H9 (cell line): ENCODE results near the gene LUZP1. TPM values are rescaled to one million over a fixed set of nuclear protein-coding genes. Genes with fewer than 3 reads are reported as not detected.
A peak's percentile ranks its signal among the peaks of the same experiment; 100 is the strongest.

Source experiments
- DNase-seq: peaks from one replicate; pipeline ENCODE4 v3.0.0-alpha.2; 2017
- H2AFZ ChIP-seq: one replicate; pipeline ENCODE4 v1.6.1; 2013; ENCODE audit warnings: mild to moderate bottlenecking, low read length, control low read depth, moderate library complexity
- H2AK5ac ChIP-seq: 2 replicates; pipeline ENCODE4 v1.6.1; 2013; ENCODE audit warnings: low read length, control low read depth, mixed read lengths; ENCODE audit not compliant: insufficient read length
- H2BK120ac ChIP-seq: one replicate; pipeline ENCODE4 v1.6.1; 2013; ENCODE audit warnings: low read depth, mild to moderate bottlenecking, low read length, control low read depth, inconsistent platforms; ENCODE audit not compliant: poor library complexity, severe bottlenecking
- H2BK12ac ChIP-seq: 2 replicates; pipeline ENCODE4 v1.6.1; 2013; ENCODE audit warnings: low read length, control low read depth, mixed read lengths, low read depth; ENCODE audit not compliant: insufficient read length
- H2BK15ac ChIP-seq: 2 replicates; pipeline ENCODE4 v1.6.1; 2013; ENCODE audit warnings: low read depth, low read length, control low read depth
- H2BK20ac ChIP-seq: one replicate; pipeline ENCODE4 v1.6.1; 2013; ENCODE audit warnings: low read depth, mild to moderate bottlenecking, low read length, control low read depth, inconsistent platforms; ENCODE audit not compliant: poor library complexity, severe bottlenecking
- H2BK5ac ChIP-seq: 2 replicates; pipeline ENCODE4 v1.6.1; 2013; ENCODE audit warnings: low read length, control low read depth, mixed read lengths; ENCODE audit not compliant: insufficient read length
- H3K14ac ChIP-seq: 2 replicates; pipeline ENCODE4 v1.6.1; 2013; ENCODE audit warnings: low read length, control low read depth; ENCODE audit not compliant: insufficient read depth
- H3K18ac ChIP-seq: 2 replicates; pipeline ENCODE4 v1.6.1; 2013; ENCODE audit warnings: low read depth, mild to moderate bottlenecking, mixed read lengths, low read length, control low read depth; ENCODE audit not compliant: insufficient read length
- H3K23ac ChIP-seq: 2 replicates; pipeline ENCODE4 v1.6.1; 2013; ENCODE audit warnings: low read length, control low read depth, mixed read lengths, low read depth; ENCODE audit not compliant: insufficient read length
- H3K23me2 ChIP-seq: 2 replicates; pipeline ENCODE4 v1.6.1; 2013; ENCODE audit warnings: low read depth, mild to moderate bottlenecking, mixed read lengths, low read length, control low read depth; ENCODE audit not compliant: insufficient read length, poor library complexity, severe bottlenecking
- H3K27ac ChIP-seq: 2 replicates; pipeline ENCODE4 v1.5.1; 2013; ENCODE audit warnings: low read length, control low read depth, mixed read lengths, low read depth; ENCODE audit not compliant: insufficient read length
- H3K27me3 ChIP-seq: 2 replicates; pipeline ENCODE4 v1.6.1; 2013; ENCODE audit warnings: low read length, control low read depth, inconsistent platforms; ENCODE audit not compliant: insufficient read depth
- H3K4ac ChIP-seq: 2 replicates; pipeline ENCODE4 v1.6.1; 2013; ENCODE audit warnings: low read depth, mild to moderate bottlenecking, control low read depth, inconsistent platforms, low read length, moderate library complexity
- H3K4me1 ChIP-seq: 2 replicates; pipeline ENCODE4 v1.6.1; 2013; ENCODE audit warnings: low read length, control low read depth, inconsistent platforms; ENCODE audit not compliant: insufficient read depth
- H3K4me2 ChIP-seq: 2 replicates; pipeline ENCODE4 v1.6.1; 2013; ENCODE audit warnings: low read length, control low read depth, mixed read lengths; ENCODE audit not compliant: insufficient read length, insufficient read depth
- H3K56ac ChIP-seq: 2 replicates; pipeline ENCODE4 v1.6.1; 2013; ENCODE audit warnings: low read depth, mild to moderate bottlenecking, mixed read lengths, low read length, control low read depth; ENCODE audit not compliant: insufficient read length
- H3K79me1 ChIP-seq: 2 replicates; pipeline ENCODE4 v1.6.1; 2013; ENCODE audit warnings: low read depth, mild to moderate bottlenecking, moderate library complexity, low read length, control low read depth, inconsistent platforms; ENCODE audit not compliant: insufficient read depth, poor library complexity, severe bottlenecking
- H3K79me2 ChIP-seq: 2 replicates; pipeline ENCODE4 v1.6.1; 2013; ENCODE audit warnings: low read length, control low read depth, inconsistent platforms; ENCODE audit not compliant: insufficient read depth
- H3K9ac ChIP-seq: 2 replicates; pipeline ENCODE4 v1.6.1; 2013; ENCODE audit warnings: low read length, control low read depth, mixed read lengths; ENCODE audit not compliant: insufficient read length; ENCODE audit errors: extremely low read depth
- H3K9me3 ChIP-seq: one replicate; pipeline ENCODE4 v1.6.1; 2013; ENCODE audit warnings: low read depth, low read length, inconsistent platforms; ENCODE audit not compliant: control insufficient read depth
- H3T11ph ChIP-seq: one replicate; pipeline ENCODE4 v1.6.1; 2013; ENCODE audit warnings: mild to moderate bottlenecking, low read length, control low read depth, inconsistent platforms
- H4K20me1 ChIP-seq: one replicate; pipeline ENCODE4 v1.6.1; 2013; ENCODE audit not compliant: control insufficient read depth, insufficient read length, insufficient read depth
- H4K5ac ChIP-seq: 2 replicates; pipeline ENCODE4 v1.6.1; 2013; ENCODE audit warnings: low read depth, mild to moderate bottlenecking, mixed read lengths, low read length, control low read depth; ENCODE audit not compliant: insufficient read length
- H4K8ac ChIP-seq: replicated peaks from 2 replicates; pipeline ENCODE4 v1.6.1; 2013; ENCODE audit warnings: low read length, control low read depth, mixed read lengths, low read depth; ENCODE audit not compliant: insufficient read length
- H4K91ac ChIP-seq: 2 replicates; pipeline ENCODE4 v1.6.1; 2013; ENCODE audit warnings: low read depth, mild to moderate bottlenecking, moderate library complexity, mixed read lengths, low read length, control low read depth; ENCODE audit not compliant: insufficient read length
- H3K27ac Mint-ChIP-seq, 3 experiments: 2 replicates in 2 of 3; 3 replicates in 1 of 3; pipeline ENCODE4 v1.8.0; 2020 to 2021; ENCODE audit warnings: mixed read lengths in 3 of 3, mild to moderate bottlenecking in 1 of 3, moderate library complexity in 1 of 3
- H3K27me3 Mint-ChIP-seq: 2 replicates; pipeline ENCODE4 v1.8.0; 2021; ENCODE audit warnings: low read depth, mild to moderate bottlenecking, moderate library complexity, mixed read lengths
- H3K36me3 Mint-ChIP-seq, 3 experiments: 2 replicates in 2 of 3; 3 replicates in 1 of 3; pipeline ENCODE4 v1.8.0; 2020 to 2021; ENCODE audit warnings: low read depth in 3 of 3, mixed read lengths in 3 of 3; ENCODE audit not compliant: insufficient read depth in 1 of 3
- H3K4me1 Mint-ChIP-seq, 2 experiments: 2 replicates each; pipeline ENCODE4 v1.8.0; 2020; ENCODE audit warnings: mixed read lengths in 2 of 2
- H3K4me3 Mint-ChIP-seq, 2 experiments: 2 replicates in 1 of 2; 3 replicates in 1 of 2; pipeline ENCODE4 v1.8.0; 2020 to 2021; ENCODE audit warnings: mild to moderate bottlenecking in 2 of 2, mixed read lengths in 2 of 2, moderate library complexity in 1 of 2
- H3K9me3 Mint-ChIP-seq, 2 experiments: 2 replicates in 1 of 2; 3 replicates in 1 of 2; pipeline ENCODE4 v1.8.0; 2020; ENCODE audit warnings: mild to moderate bottlenecking in 2 of 2, mixed read lengths in 2 of 2, moderate library complexity in 1 of 2
- WGBS: extraction: QIAGEN DNeasy Blood & Tissue Kit; methylation state at CpG from one replicate; pipeline ENCODE4 v1.1.7; 2013; ENCODE audit warnings: missing lambda C conversion rate, low lambda C conversion rate, mixed read lengths; ENCODE audit not compliant: insufficient read length; ENCODE audit errors: extremely low coverage; 5-methylcytosine and 5-hydroxymethylcytosine counted together
- total RNA-seq: library from RNA; stranded (reverse); gene quantifications from 2 replicates; pipeline ENCODE4 v1.2.1, GENCODE V29; 2021
- TF ChIP-seq, protein P1 (sequence below): fragments of 200-600 bp; sonication (generic); conservative IDR thresholded peaks from 3 replicates; pipeline ENCODE4 v1.8.0; 2021; ENCODE audit warnings: antibody characterized with exemption, mild to moderate bottlenecking

LUZP1 gene
- total RNA-seq, 1 experiment from 2014 or later, result 48.2 TPM

DNA sequence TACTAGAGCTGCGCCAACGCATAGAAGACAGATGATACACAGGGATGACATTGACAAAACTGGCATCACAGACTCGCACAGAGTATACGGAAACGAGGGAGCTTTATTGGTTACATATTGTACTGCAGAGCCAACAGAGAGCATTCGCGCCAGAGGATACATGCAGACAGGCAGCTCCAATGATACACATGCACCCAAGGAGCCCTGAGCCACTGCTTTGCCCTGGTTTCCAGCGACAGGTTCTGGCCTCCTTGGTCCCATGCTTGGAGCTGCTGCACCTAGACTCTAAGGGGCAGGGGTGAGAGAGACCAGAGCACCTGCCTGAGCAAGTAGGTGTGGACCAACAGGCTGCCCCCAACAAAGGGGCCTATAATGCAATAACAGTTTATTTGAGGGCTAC lies 83.8 kb downstream of the LUZP1 start:
- Histone ChIP-seq H3K23ac (no peak overlapping the region), H3T11ph (no peak overlapping the region), H3K9me3 (no peaks in the 10 kb centered on the region), H3K79me2 (no peaks in the 10 kb centered on the region), H3K4me2 (no peak overlapping the region), H3K27me3 (no peaks in the 10 kb centered on the region), H2BK120ac (no peak overlapping the region), H3K14ac (no peak overlapping the region), H3K56ac (no peak overlapping the region), H4K5ac (no peak overlapping the region), H2BK5ac (no peak overlapping the region), H3K4me1 (no peaks in the 10 kb centered on the region), H2AFZ (no peak overlapping the region), H4K20me1 (no peaks in the 10 kb centered on the region), H4K8ac (no peak overlapping the region), H3K27ac (no peak overlapping the region), H3K79me1 (peaks cover 3% of the 10 kb centered on the region), H3K9ac (no peak overlapping the region), H2AK5ac (no peak overlapping the region), H3K23me2 (no peaks in the 10 kb centered on the region), H3K18ac (no peak overlapping the region), H2BK12ac (no peak overlapping the region), H2BK20ac (no peak overlapping the region), H3K4ac (no peak overlapping the region), H4K91ac (no peak overlapping the region), H2BK15ac (no peak overlapping the region)
- TF ChIP-seq, protein P1, sequence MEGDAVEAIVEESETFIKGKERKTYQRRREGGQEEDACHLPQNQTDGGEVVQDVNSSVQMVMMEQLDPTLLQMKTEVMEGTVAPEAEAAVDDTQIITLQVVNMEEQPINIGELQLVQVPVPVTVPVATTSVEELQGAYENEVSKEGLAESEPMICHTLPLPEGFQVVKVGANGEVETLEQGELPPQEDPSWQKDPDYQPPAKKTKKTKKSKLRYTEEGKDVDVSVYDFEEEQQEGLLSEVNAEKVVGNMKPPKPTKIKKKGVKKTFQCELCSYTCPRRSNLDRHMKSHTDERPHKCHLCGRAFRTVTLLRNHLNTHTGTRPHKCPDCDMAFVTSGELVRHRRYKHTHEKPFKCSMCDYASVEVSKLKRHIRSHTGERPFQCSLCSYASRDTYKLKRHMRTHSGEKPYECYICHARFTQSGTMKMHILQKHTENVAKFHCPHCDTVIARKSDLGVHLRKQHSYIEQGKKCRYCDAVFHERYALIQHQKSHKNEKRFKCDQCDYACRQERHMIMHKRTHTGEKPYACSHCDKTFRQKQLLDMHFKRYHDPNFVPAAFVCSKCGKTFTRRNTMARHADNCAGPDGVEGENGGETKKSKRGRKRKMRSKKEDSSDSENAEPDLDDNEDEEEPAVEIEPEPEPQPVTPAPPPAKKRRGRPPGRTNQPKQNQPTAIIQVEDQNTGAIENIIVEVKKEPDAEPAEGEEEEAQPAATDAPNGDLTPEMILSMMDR, result no peak
- H3K36me3 Mint-ChIP-seq, result peaks cover 29 to 92% (median 80%) of the 10 kb centered on the region in 3 experiments; a peak in 6 of 7 replicates
- peaks cover 0 to 15% of the 10 kb centered on the region in 2 experiments; a peak in 3 of 4 replicates for H3K4me1 Mint-ChIP-seq
- H3K27me3 Mint-ChIP-seq, result no peaks in the 10 kb centered on the region; the same call in 1 of the 2 replicates
- H3K27ac Mint-ChIP-seq, result peak overlapping the region in 1 of 3 experiments; percentile 43; a peak in 1 of 7 replicates
- no peaks in the 10 kb centered on the region for H3K9me3 Mint-ChIP-seq
- H3K4me3 Mint-ChIP-seq, result no peak overlapping the region
- no peak for DNase-seq
- no CpG with 5 or more reads among the region's 8 CpGs for WGBS
